Activated naive CD8-positive, alpha-beta T cell treated with anti-CD3 and anti-CD28 coated beads for 36 hours (primary cell): ENCODE measurements around the gene KITLG. TPM values are rescaled to one million over a fixed set of nuclear protein-coding genes. Genes with fewer than 3 reads are reported as not detected.
"Not testable (repeated sequence)": the region's sequence is repeated elsewhere in the genome, so short reads cannot be mapped to it uniquely, and the experiment has no call there.

Source experiments
- DNase-seq: peaks from one replicate; pipeline ENCODE4 v3.0.0; 2021
- H3K27ac Mint-ChIP-seq: one replicate; pipeline ENCODE4 v1.8.0; 2022; ENCODE audit warnings: mild to moderate bottlenecking, moderate library complexity, mixed read lengths
- H3K27me3 Mint-ChIP-seq: one replicate; pipeline ENCODE4 v1.8.0; 2022; ENCODE audit warnings: mild to moderate bottlenecking, mixed read lengths
- H3K36me3 Mint-ChIP-seq: one replicate; pipeline ENCODE4 v1.8.0; 2021; ENCODE audit warnings: mild to moderate bottlenecking, mixed read lengths
- H3K4me1 Mint-ChIP-seq: one replicate; pipeline ENCODE4 v1.8.0; 2021; ENCODE audit warnings: mixed read lengths
- H3K4me3 Mint-ChIP-seq: one replicate; pipeline ENCODE4 v1.8.0; 2022; ENCODE audit warnings: mild to moderate bottlenecking, moderate library complexity, mixed read lengths
- H3K9me3 Mint-ChIP-seq: one replicate; pipeline ENCODE4 v1.8.0; 2022; ENCODE audit warnings: mixed read lengths
- total RNA-seq, 2 experiments: library from RNA; stranded (reverse); gene quantifications; one replicate each; pipeline ENCODE4 v1.2.3, GENCODE V29; 2021

The KITLG gene, protein sequence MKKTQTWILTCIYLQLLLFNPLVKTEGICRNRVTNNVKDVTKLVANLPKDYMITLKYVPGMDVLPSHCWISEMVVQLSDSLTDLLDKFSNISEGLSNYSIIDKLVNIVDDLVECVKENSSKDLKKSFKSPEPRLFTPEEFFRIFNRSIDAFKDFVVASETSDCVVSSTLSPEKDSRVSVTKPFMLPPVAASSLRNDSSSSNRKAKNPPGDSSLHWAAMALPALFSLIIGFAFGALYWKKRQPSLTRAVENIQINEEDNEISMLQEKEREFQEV
- under 1 TPM in 1 of 2 experiments, not detected in 1; 0.08 TPM for total RNA-seq

DNA sequence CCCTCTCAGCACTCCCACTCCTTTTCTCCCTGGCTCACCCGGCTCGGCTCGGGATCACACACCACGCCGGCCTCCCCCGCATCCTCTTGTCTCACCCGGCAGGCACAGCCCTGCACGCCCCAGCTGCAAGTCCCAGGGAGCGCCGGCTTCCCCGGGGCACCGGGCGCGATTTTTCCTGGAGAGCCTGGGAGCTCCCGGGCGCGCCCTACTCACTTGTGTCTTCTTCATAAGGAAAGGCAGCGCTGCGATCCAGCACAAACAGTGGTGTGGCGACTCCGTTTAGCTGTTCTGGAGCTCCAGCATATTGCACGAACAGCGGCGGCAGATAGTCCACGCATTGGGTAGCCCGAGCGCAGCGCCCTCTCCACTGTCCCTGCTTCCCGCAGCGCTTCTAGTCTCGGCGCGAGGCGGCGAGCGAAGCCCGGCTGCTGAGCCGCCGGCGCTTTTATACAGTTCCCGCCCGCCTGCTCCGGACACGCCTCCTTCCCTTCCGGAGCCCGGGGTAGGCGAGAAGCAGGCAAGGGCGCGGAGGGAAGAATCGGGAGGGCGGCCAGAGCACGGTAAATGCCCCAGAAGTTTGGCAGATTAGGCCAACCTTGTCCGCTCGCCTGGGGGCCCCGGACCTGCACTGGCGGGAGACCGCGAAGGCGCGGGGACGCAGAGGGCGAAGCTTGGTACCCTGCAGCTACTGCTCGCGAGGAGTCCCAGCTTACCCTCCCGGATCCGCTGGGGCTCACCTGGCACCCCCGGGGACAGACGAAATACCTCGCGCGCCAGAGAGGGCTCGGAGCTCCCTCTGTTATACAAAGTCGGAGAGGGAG lies at the start of gene KITLG:
TSS of gene KITLG (minus strand) at position 421 of the 821 bp plus-strand sequence. CDS start at position 228, 193 bp downstream.
- DNase-seq: peak; percentile 38

DNA sequence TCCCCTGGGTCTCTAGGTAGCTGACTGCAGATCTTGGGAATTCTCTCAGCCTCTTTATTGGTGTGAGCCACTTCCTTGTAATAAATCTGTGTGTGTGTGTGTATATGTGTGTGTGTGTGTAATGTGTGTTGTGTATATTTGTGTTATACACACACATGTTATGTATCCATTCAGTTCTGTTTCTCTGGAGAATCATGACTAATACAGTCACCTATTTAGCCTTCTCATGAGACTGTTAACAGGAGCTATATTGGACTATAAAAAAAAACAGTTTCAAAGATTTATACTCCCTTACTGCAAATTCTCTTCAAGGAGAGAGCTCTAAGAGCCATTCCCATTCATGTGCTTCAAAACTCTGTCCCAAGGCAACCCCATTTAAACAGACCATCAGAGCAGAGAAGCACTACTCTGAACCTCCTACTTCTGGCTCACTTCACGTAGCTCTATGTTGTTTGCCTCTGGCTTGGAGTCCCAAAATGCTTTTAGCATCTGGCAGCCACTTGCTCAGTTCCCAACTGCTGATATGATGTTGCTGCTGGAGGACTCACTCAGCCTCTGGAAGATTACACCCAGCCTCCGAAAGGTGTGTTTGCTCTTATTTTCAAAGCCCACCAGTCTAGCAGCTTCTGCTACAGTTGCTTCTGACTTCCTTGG lies 48.7 kb upstream of the KITLG start:
- H3K27me3 Mint-ChIP-seq: no peaks in the 10 kb centered on the region
- H3K9me3 Mint-ChIP-seq: no peaks in the 10 kb centered on the region
- no peaks in the 10 kb centered on the region for H3K4me1 Mint-ChIP-seq
- H3K36me3 Mint-ChIP-seq: no peaks in the 10 kb centered on the region
- no peak overlapping the region for H3K27ac Mint-ChIP-seq
- H3K4me3 Mint-ChIP-seq: no peak overlapping the region
- no peak for DNase-seq

More for the DNA sequence above, at the start of gene KITLG:
- Mint-ChIP-seq H3K27me3 (peaks cover 51% of the 10 kb centered on the region), H3K9me3 (peaks cover 1% of the 10 kb centered on the region), H3K4me3 (peak within 1 kb of the TSS; percentile 59), H3K27ac (no peak within 1 kb of the TSS), H3K36me3 (no peaks in the 10 kb centered on the region), H3K4me1 (peaks cover 4% of the 10 kb centered on the region)

DNA sequence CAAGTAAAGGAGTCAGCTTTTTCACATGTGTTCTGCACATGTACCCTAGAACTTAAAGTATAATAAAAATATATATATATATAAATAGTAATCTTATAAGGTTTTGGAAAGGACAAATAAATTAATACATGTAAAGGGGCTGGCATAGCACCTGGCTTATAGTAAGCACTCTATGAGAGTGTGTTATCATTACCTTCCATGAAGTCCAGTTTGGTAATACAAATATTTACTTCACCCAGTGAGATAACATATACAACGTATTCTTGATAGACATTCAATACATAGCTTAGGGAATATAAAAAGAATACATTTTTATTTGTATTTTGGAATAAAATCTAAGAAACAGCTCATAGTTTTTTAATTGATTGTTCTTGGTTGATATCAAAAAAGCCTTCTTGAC lies 47.8 kb upstream of the KITLG start:
- not testable (repeated sequence) for H3K4me3 Mint-ChIP-seq, H3K9me3 Mint-ChIP-seq, H3K4me1 Mint-ChIP-seq, H3K27ac Mint-ChIP-seq, DNase-seq, H3K36me3 Mint-ChIP-seq, H3K27me3 Mint-ChIP-seq

DNA sequence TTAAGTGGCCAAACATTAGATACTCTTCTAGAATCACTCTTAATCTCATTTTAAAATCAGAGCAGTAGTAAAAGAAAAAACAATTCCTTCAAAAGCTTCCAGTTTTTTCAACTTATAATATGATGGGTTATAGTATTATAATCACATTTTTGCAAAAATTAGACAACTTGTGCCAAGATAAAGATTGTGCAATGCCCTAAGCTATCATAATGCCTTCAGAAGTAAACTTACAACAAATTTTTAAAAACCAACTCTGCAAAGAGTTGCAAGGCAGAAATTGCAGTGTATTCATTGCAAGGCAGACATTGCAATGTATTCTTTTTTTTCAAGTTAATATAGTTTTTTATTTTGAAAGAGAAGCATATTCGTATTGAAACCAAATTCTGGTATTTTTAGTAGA lies 47.2 kb upstream of the KITLG start:
- Mint-ChIP-seq H3K9me3 (peaks cover 1% of the 10 kb centered on the region), H3K36me3 (no peaks in the 10 kb centered on the region), H3K4me1 (no peaks in the 10 kb centered on the region), H3K4me3 (no peak overlapping the region), H3K27me3 (no peaks in the 10 kb centered on the region), H3K27ac (no peak overlapping the region)
- DNase-seq: no peak

DNA sequence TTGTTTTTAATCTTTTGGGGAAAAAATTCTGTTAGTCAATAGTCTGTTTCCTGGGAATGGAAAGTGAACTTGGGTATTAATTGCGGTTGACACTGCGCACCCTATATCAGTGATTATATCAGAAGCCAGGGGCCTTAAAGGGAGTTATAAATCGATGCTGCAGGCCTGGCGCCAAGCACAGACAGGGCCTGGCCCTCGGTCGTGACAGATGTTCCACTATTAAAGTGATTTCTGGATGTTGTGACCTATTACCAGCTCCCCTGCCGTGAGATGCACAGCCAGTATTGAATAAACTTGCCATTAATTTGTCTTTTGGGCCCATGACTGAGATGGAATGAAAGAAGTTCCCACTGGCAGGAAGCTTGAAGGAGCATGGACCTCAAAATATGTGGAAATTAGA lies 45.1 kb upstream of the KITLG start:
- Mint-ChIP-seq H3K27me3 (no peaks in the 10 kb centered on the region), H3K27ac (no peak overlapping the region), H3K4me1 (no peaks in the 10 kb centered on the region), H3K9me3 (peaks cover 1% of the 10 kb centered on the region), H3K36me3 (no peaks in the 10 kb centered on the region), H3K4me3 (no peak overlapping the region)
- no peak for DNase-seq

DNA sequence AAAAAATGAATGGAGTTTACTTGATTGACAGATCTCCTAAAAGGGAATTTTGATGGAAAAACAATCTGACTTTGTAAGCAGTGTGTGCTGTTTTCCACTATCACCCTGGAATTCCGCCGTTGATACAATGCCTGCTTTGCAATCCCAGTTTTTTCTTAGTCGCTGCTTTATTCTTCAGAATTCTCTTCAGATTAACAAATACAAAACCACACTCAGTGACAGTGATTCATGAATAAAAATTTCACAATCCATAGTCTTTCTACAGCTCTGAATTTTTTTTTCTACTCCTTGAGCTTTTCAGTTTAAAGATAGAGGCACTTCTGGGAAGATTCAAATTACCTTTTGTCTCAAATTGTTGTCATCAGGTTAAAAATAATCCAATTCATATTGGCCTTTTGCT lies 44.6 kb upstream of the KITLG start:
- H3K4me1 Mint-ChIP-seq: no peaks in the 10 kb centered on the region
- H3K27ac Mint-ChIP-seq: no peak overlapping the region
- peaks cover 1% of the 10 kb centered on the region for H3K9me3 Mint-ChIP-seq
- no peaks in the 10 kb centered on the region for H3K27me3 Mint-ChIP-seq
- no peaks in the 10 kb centered on the region for H3K36me3 Mint-ChIP-seq
- H3K4me3 Mint-ChIP-seq: no peak overlapping the region
- DNase-seq: no peak

DNA sequence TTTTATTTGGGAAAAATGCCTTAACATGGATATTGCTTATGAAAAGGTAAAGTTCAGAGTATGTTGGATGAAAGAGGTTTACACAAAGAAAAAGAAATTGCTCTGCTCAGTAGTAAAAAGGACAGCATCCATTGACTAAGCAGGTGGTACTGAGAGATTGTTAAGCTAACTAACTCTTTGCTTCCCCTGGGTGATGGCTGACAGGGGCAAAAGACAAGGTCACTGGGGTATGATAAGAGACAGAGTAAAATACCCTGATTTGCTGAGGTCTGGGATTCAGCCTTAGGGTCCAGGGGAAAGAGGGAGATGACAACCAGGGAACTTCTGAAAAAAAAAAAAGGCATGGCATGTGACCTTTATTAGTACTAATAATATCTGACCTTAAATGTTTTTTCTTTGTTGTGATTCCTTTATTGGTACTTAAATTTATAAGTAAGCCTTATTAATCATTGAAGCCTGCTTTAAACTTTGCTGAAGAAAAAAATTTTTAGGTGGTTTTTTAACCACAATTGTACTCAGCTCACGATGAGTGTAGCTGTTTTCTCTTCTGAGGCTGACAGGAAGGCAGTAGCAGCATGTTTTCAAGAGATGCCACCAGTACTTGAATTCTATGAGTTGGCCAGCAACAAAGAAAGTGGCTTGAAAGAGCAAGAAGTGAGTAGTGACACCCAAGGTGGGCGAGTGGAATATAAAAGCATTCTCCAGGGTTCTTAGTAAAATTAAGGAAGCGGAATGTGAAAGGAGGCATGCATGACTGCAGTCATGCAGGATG lies 43.7 kb upstream of the KITLG start:
- Mint-ChIP-seq H3K27ac (no peak overlapping the region), H3K4me1 (no peaks in the 10 kb centered on the region), H3K27me3 (no peaks in the 10 kb centered on the region), H3K4me3 (no peak overlapping the region), H3K9me3 (peaks cover 1% of the 10 kb centered on the region), H3K36me3 (no peaks in the 10 kb centered on the region)
- DNase-seq: no peak

DNA sequence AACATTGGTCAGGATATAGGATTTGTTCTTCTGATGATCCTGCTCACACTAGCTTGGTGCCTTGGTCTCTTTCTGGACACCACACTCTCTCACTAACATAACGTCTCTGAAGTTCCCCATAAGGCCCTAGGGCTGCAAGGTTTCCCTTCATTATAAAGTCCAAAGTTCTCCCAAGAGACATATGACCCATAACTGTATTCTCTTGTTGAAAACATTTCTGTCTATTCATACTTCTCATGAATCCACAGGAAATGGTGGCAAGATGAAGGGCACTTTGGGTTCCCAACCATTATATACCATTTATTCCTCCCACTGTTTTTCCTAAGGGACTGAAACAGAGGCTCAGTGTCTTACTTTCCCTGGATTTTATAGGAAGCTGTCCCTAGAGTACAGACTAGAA lies 37.1 kb upstream of the KITLG start:
- H3K9me3 Mint-ChIP-seq: no peaks in the 10 kb centered on the region
- H3K4me3 Mint-ChIP-seq: no peak overlapping the region
- H3K4me1 Mint-ChIP-seq: no peaks in the 10 kb centered on the region
- H3K36me3 Mint-ChIP-seq: no peaks in the 10 kb centered on the region
- no peaks in the 10 kb centered on the region for H3K27me3 Mint-ChIP-seq
- no peak overlapping the region for H3K27ac Mint-ChIP-seq
- DNase-seq: no peak

DNA sequence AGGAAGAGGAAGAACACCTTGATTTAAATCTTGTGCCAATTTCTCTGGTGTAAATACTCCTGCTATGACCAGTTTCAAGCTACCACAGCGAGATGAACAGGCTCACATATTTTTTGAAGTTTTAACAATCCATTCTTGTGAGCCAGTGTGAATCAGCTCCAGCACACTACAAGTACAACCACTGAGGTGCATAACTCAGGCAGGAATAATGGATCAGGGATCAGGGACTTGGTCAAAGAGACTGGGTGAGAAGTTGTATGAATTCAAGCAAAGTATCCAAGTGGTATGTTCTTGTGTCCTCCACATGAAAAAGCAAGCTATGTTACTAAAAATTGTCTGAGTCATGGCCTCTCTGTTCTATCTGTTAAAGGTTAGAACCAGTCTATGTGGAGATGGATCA lies 35.2 kb upstream of the KITLG start:
- Mint-ChIP-seq H3K4me3 (no peak overlapping the region), H3K4me1 (no peaks in the 10 kb centered on the region), H3K27ac (no peak overlapping the region), H3K9me3 (peaks cover 1% of the 10 kb centered on the region), H3K36me3 (no peaks in the 10 kb centered on the region), H3K27me3 (no peaks in the 10 kb centered on the region)
- no peak for DNase-seq

DNA sequence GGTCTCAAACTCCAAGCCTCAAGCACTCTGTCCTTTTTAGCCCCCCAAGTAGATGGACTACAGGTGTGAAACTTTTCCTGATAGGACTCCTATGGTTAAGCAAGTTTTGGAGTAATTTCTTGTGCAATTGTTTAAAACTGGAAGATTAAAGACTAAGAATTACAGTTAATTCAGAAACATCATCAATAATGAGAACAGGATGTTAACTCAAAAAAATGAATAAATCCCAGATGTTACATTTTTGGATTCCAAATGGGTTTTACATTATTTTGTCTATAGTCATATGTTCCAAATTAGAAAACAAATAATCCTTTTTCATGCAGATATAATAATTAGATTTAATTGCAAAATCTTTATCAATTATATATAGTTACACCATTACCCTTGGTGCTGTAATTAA lies 24.4 kb upstream of the KITLG start:
- no peak overlapping the region for H3K27ac Mint-ChIP-seq
- no peak for DNase-seq

DNA sequence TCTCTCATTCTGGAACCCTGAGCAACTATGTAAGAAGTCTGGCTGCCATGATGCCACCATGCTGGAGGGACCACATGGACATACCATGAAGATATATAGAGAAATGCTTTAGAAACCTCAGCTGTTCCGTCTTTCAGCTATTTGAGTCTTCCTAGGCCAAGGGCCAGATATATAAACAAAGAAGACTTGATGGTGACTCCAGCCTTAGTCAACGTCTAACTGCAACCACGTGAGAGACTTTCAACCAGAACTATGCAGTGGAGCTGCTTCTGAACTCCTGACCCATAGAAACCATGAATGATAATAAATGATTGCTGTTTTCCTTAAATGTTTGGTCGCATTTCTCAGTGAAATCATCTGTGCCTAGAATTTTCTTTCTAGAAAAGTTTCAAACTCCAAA lies 20.0 kb upstream of the KITLG start:
- Mint-ChIP-seq H3K4me3 (no peak overlapping the region), H3K4me1 (no peaks in the 10 kb centered on the region), H3K27ac (no peak overlapping the region), H3K27me3 (no peaks in the 10 kb centered on the region), H3K36me3 (no peaks in the 10 kb centered on the region), H3K9me3 (no peaks in the 10 kb centered on the region)
- no peak for DNase-seq

More for the DNA sequence above, 24.4 kb upstream of the KITLG start:
- H3K4me3 Mint-ChIP-seq: no peak overlapping the region
- H3K4me1 Mint-ChIP-seq: no peaks in the 10 kb centered on the region
- peaks cover 3% of the 10 kb centered on the region for H3K27me3 Mint-ChIP-seq
- peaks cover 22% of the 10 kb centered on the region for H3K9me3 Mint-ChIP-seq
- H3K36me3 Mint-ChIP-seq: no peaks in the 10 kb centered on the region

DNA sequence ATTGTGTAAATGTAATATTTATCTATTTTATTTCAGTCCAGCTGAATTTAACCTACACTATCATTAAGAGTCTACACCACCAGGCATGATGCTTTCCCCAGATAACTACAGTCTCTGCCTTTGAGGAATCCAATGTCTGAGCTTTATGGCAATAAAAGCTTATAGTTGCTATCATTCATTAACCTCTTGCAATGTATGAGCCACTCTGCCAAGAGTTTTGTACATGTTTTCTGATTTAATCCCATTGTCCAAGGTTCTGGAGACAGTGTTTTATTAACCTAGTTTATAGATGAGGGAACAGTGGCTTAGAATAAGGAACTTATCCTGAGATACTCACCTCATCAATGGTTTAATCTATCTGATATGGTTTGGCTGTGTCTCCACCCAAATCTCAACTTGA lies 17.1 kb upstream of the KITLG start:
- Mint-ChIP-seq H3K9me3 (no peaks in the 10 kb centered on the region), H3K27ac (no peak overlapping the region), H3K27me3 (no peaks in the 10 kb centered on the region), H3K4me1 (no peaks in the 10 kb centered on the region), H3K4me3 (no peak overlapping the region), H3K36me3 (no peaks in the 10 kb centered on the region)
- no peak for DNase-seq

DNA sequence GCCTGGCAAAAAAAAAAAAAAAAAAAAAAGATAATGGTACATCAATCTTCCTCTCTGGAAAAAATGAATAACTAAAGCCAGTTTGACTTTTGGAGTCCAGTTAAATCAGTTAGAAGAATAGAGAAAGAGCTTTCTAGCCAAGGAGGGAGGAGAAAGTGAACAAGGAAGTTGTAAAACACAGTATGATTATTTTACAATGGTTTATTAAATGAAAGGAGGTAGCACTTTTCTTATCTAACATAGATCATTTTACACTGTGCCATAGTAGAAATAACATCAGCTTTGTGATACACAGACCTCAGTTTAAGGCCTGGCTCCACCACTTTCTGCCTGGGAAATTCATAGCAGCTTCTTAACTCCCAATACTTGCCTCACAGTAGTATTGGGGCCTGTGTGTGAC lies 15.4 kb upstream of the KITLG start:
- no peaks in the 10 kb centered on the region for H3K36me3 Mint-ChIP-seq
- no peaks in the 10 kb centered on the region for H3K4me1 Mint-ChIP-seq
- no peak for DNase-seq
- no peak overlapping the region for H3K4me3 Mint-ChIP-seq
- no peak overlapping the region for H3K27ac Mint-ChIP-seq
- H3K9me3 Mint-ChIP-seq: no peaks in the 10 kb centered on the region
- no peaks in the 10 kb centered on the region for H3K27me3 Mint-ChIP-seq

DNA sequence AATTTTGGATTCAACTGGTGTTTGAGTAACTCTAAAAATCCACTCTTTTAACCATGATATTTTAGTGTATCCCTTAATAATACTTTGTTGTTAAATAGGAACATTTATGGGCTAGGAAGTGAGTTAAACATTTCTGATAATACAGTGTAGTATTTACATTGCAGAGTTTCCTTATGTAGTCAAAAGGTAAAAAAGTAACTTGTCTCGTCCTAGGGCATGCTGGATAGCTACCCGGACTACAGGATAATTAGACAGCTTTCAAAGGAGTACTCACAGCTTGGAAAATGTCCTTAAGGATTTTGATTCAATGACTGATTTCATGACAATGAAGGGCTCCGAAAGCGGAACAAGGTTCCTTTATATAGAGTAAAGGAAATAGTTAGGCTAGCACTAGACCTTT lies 14.5 kb upstream of the KITLG start:
- Mint-ChIP-seq H3K36me3 (no peaks in the 10 kb centered on the region), H3K9me3 (no peaks in the 10 kb centered on the region), H3K4me1 (no peaks in the 10 kb centered on the region), H3K27me3 (no peaks in the 10 kb centered on the region), H3K27ac (no peak overlapping the region), H3K4me3 (no peak overlapping the region)
- no peak for DNase-seq

DNA sequence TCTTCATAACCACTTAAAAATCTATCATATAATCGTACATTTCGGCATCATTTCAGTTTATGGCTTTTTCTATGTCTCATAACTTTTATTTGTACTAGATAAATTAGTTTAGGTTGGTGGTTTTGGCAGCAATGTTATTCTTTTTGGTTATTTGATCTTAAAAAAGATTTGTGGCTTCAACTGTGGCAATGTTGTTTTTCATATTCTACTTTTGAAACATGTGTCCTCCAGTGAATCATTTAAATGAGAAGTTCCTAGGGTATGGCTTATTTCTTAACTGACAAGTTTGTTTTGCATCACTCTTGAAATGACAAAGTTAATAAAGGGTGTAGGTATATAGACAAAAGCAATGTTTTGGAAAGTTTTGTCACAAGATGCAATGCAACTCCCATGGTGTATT lies 11.1 kb upstream of the KITLG start:
- Mint-ChIP-seq H3K27ac (no peak overlapping the region), H3K9me3 (peaks cover 5% of the 10 kb centered on the region), H3K4me3 (no peak overlapping the region)

More for the DNA sequence above, 11.1 kb upstream of the KITLG start:
- H3K36me3 Mint-ChIP-seq: no peaks in the 10 kb centered on the region
- no peaks in the 10 kb centered on the region for H3K4me1 Mint-ChIP-seq
- DNase-seq: no peak
- H3K27me3 Mint-ChIP-seq: no peaks in the 10 kb centered on the region
